ENCODE data around the gene ZNF821. TPM values are rescaled to one million over a fixed set of nuclear protein-coding genes. Genes with fewer than 3 reads are reported as not detected.
A peak's percentile ranks its signal among the peaks of the same experiment; 100 is the strongest.

ZNF821 gene
- total and polyA plus RNA-seq, 10 of the 15 experiments (the other 5 are each of a cell fraction or from before 2014, with no cell fraction given) = 0.82 to 9.9 (median 6.8) TPM

DNA sequence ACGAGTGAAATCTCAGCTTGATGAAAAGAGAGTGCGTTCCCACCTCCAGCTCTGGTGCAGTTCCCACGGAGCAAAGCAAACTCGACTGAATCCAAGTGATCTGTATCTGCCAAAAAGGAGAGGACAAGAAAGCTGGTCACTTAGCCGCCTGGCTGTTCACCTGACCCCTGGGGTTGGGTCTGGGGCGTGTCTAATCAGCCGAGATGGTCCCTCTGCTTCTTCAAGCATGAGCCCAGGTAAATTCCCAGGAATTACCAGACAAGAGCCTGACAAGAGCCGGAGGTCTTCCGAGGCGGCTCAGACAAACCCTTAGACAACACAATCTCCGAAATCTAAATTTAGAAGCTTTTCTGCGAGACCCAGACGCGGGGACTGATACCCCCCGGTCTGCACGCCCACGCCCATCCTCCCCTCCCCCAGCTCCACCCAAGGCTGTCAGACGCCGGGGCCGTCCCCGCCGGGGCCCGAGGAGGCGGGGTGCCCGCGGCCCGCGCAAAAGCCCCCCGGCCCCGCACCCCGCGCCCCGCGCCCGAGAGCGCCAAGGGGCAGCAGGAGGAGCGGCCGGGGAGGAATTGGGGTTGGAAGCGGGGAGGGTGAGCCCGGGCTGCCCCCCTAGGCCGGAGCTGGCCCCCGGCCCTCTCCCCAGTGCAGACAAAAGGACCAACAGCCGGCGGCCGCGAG is 674 bp downstream of the ZNF821 start (continued):
- TF ChIP-seq IRF4 (IDR thresholded peaks at IDR 0.05; ENCODE audit: low read depth, low read length) = no peak
- no peak for TF ChIP-seq SP1 (IDR thresholded peaks at IDR 0.05; ENCODE audit: low read depth, low read length)
- TF ChIP-seq NR2C1 (IDR thresholded peaks at IDR 0.05) = no peak
- TF ChIP-seq POLR2AphosphoS2 (IDR thresholded peaks at IDR 0.05; ENCODE audit: low read depth, low read length) = no peak
- TF ChIP-seq NFXL1 (IDR thresholded peaks at IDR 0.05; ENCODE audit: borderline replicate concordance) = no peak
- no peak for TF ChIP-seq FOXM1 (IDR thresholded peaks at IDR 0.05; ENCODE audit: low read depth, low read length)
- TF ChIP-seq SREBF1 (IDR thresholded peaks at IDR 0.05; ENCODE audit: low read length) = no peak
- TF ChIP-seq NFIC (IDR thresholded peaks at IDR 0.05; ENCODE audit: low read depth, low read length) = no peak
- TF ChIP-seq, protein P1, sequence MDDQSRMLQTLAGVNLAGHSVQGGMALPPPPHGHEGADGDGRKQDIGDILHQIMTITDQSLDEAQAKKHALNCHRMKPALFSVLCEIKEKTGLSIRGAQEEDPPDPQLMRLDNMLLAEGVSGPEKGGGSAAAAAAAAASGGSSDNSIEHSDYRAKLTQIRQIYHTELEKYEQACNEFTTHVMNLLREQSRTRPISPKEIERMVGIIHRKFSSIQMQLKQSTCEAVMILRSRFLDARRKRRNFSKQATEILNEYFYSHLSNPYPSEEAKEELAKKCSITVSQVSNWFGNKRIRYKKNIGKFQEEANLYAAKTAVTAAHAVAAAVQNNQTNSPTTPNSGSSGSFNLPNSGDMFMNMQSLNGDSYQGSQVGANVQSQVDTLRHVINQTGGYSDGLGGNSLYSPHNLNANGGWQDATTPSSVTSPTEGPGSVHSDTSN (IDR thresholded peaks at IDR 0.05; ENCODE audit: insufficient replicate concordance, low read depth, low read length) = no peak
- TF ChIP-seq YBX1 (IDR thresholded peaks at IDR 0.05) = no peak
- no peak for TF ChIP-seq SMC3 (IDR thresholded peaks at IDR 0.05; ENCODE audit: borderline replicate concordance, low read length)
- 0 out of 2 replicates have a peak, but pooled peaks have one; percentile 4 for TF ChIP-seq DPF2 (IDR thresholded peaks at IDR 0.05)
- TF ChIP-seq HCFC1 (IDR thresholded peaks at IDR 0.05; ENCODE audit: low read length) = no peak
- TF ChIP-seq, protein P2, sequence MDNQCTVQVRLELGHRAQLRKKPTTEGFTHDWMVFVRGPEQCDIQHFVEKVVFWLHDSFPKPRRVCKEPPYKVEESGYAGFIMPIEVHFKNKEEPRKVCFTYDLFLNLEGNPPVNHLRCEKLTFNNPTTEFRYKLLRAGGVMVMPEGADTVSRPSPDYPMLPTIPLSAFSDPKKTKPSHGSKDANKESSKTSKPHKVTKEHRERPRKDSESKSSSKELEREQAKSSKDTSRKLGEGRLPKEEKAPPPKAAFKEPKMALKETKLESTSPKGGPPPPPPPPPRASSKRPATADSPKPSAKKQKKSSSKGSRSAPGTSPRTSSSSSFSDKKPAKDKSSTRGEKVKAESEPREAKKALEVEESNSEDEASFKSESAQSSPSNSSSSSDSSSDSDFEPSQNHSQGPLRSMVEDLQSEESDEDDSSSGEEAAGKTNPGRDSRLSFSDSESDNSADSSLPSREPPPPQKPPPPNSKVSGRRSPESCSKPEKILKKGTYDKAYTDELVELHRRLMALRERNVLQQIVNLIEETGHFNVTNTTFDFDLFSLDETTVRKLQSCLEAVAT (IDR thresholded peaks at IDR 0.05) = no peak
- TF ChIP-seq TCF12 (IDR thresholded peaks at IDR 0.05; ENCODE audit: low read depth, low read length) = no peak
- no peak for TF ChIP-seq SMAD5 (IDR thresholded peaks at IDR 0.05; ENCODE audit: low read depth)
- no peak for TF ChIP-seq SPI1 (IDR thresholded peaks at IDR 0.05; ENCODE audit: borderline replicate concordance, insufficient read depth, low read depth, low read length)
- no peak for TF ChIP-seq BCL11A (IDR thresholded peaks at IDR 0.05; ENCODE audit: low read depth, low read length)
- TF ChIP-seq, protein P3, sequence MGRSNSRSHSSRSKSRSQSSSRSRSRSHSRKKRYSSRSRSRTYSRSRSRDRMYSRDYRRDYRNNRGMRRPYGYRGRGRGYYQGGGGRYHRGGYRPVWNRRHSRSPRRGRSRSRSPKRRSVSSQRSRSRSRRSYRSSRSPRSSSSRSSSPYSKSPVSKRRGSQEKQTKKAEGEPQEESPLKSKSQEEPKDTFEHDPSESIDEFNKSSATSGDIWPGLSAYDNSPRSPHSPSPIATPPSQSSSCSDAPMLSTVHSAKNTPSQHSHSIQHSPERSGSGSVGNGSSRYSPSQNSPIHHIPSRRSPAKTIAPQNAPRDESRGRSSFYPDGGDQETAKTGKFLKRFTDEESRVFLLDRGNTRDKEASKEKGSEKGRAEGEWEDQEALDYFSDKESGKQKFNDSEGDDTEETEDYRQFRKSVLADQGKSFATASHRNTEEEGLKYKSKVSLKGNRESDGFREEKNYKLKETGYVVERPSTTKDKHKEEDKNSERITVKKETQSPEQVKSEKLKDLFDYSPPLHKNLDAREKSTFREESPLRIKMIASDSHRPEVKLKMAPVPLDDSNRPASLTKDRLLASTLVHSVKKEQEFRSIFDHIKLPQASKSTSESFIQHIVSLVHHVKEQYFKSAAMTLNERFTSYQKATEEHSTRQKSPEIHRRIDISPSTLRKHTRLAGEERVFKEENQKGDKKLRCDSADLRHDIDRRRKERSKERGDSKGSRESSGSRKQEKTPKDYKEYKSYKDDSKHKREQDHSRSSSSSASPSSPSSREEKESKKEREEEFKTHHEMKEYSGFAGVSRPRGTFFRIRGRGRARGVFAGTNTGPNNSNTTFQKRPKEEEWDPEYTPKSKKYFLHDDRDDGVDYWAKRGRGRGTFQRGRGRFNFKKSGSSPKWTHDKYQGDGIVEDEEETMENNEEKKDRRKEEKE (IDR thresholded peaks at IDR 0.05) = no peak
- no peak for TF ChIP-seq RAD21 (IDR thresholded peaks at IDR 0.05; ENCODE audit: insufficient read depth, low read depth, low read length)
- no peak for TF ChIP-seq ZSCAN29 (IDR thresholded peaks at IDR 0.05)

All from GM12878 (cell line).